GM12875 (cell line): ENCODE data around the gene AGO3.

ENCODE experiments used
- H3K4me3 ChIP-seq: one replicate; pipeline ENCODE4 v1.5.1; 2011; ENCODE audit warnings: low read depth, low read length, control low read depth
- TF ChIP-seq, protein P1 (sequence below): IDR thresholded peaks from 2 replicates; pipeline ENCODE4 v1.5.1; 2011; ENCODE audit warnings: low read depth, mild to moderate bottlenecking, control low read depth, inconsistent platforms, low read length, moderate library complexity, borderline replicate concordance; ENCODE audit not compliant: insufficient read depth

AGO3 gene

DNA sequence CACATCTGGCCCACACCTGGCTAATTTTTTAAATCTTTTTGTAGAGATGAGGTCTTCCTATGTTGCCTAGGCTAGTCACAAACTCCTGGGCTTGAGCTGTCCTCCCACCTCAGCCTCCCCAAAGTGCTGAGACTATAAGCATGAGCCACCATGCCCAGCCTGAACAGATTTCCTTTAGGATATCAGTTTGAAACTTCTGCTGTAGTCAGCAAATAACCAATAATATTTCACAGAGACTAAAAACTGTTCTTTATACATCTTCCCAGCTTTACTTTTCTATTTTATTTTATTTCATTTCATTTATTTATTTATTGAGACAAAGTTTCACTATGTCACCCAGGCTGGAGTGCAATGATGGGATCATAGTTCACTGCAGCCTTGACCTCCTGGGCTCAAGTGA is 123.1 kb downstream of the AGO3 start:
- no peak overlapping the region for H3K4me3 ChIP-seq
- TF ChIP-seq, protein P1, sequence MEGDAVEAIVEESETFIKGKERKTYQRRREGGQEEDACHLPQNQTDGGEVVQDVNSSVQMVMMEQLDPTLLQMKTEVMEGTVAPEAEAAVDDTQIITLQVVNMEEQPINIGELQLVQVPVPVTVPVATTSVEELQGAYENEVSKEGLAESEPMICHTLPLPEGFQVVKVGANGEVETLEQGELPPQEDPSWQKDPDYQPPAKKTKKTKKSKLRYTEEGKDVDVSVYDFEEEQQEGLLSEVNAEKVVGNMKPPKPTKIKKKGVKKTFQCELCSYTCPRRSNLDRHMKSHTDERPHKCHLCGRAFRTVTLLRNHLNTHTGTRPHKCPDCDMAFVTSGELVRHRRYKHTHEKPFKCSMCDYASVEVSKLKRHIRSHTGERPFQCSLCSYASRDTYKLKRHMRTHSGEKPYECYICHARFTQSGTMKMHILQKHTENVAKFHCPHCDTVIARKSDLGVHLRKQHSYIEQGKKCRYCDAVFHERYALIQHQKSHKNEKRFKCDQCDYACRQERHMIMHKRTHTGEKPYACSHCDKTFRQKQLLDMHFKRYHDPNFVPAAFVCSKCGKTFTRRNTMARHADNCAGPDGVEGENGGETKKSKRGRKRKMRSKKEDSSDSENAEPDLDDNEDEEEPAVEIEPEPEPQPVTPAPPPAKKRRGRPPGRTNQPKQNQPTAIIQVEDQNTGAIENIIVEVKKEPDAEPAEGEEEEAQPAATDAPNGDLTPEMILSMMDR: no peak

DNA sequence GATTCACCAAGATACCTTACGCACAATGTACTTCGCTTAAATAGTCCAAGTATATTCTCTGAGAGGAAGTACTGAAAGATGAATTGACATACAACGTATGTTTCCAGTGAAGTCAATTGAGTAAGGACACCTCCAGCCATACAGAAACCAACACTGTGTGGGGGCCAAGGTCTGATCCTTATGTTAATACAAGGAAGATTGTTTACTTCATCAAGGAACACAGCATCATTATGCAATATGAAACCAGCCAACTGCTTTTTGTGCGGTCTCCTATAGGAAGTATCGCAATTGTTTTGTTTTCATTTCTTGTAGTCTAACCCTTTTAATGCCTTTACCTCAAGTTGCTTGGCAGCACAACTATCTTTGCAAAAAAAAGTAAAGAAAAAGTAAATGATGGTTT is 124.8 kb downstream of the AGO3 start:
- TF ChIP-seq, protein P1: no peak

DNA sequence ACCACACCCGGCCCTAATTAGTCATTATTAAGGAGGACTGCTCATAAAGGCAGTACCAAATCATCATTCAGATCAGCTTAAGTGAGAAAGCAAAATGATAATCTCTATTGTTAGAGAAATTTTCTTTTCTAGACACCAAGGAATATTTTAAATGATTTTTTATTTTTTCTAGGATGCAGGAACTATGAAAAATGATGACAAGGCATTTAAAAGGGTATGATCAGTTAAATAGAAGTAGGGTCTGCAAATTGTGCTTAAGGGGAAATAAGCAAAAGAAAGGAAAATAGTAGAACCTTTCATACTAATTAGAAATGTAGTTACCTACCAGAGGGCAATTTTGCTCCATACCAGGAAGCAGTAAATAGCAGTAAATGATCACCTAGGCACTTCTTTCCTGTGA is 131.4 kb downstream of the AGO3 start:
- H3K4me3 ChIP-seq: no peak overlapping the region
- TF ChIP-seq, protein P1: no peak

More for the DNA sequence above, 124.8 kb downstream of the AGO3 start:
- no peak overlapping the region for H3K4me3 ChIP-seq

DNA sequence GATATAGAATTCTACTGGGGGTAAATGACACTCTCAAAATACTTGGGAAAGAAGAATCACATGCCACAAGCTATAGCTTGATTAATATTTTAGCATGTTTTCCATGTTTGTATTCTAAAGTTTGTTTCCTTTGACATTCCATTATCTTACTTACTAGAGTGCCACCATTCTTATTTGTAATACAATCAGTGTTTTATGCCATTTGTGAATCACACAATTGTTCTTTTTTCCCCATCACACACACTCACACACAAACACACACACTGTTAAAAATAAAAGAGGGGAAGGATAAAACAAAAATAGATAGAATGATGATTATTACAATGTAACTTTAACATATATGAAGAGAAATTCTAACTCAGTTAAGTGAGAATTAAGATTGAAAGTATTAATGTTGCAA is 137.0 kb downstream of the AGO3 start:
- no peak overlapping the region for H3K4me3 ChIP-seq
- TF ChIP-seq, protein P1: no peak

DNA sequence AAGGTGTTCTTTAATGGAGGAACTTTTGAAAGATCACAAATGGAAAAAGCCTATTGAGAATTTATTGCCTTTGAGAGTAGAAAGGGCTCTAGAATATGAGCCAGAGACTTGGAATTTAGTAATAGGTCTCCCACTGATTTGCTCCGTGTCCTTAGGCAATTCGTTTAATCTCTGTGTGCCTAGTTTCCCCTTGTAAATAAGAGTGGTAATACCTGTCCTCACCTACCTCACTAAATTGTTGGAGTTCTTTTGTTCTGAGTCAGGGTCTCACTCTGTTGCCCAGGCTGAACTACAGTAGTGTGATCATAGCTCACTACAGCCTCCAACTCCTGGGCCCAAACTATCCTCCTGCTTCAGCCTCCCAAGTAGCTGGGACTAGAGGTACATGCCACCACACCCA is 138.0 kb downstream of the AGO3 start:
- TF ChIP-seq, protein P1: no peak
- no peak overlapping the region for H3K4me3 ChIP-seq

DNA sequence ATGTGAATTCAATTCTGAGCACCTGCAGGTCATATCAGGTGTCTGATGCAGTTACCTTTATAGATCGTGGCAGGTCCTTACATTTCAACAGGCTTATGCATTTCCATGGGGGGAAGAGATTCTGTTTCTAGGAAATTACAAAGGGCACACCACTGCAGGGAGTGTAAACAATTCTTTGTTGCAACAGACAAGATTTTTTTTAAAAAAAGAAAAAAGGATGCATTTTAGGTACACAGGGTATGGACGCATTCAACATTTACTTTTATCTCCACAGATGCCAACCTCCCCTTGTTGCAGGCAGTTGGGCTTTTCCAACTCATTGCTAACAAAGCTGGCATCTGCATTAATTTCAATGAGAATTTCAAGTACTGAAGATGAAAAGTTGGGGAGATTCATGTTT is 139.4 kb downstream of the AGO3 start:
- H3K4me3 ChIP-seq: no peak overlapping the region
- TF ChIP-seq, protein P1: no peak

DNA sequence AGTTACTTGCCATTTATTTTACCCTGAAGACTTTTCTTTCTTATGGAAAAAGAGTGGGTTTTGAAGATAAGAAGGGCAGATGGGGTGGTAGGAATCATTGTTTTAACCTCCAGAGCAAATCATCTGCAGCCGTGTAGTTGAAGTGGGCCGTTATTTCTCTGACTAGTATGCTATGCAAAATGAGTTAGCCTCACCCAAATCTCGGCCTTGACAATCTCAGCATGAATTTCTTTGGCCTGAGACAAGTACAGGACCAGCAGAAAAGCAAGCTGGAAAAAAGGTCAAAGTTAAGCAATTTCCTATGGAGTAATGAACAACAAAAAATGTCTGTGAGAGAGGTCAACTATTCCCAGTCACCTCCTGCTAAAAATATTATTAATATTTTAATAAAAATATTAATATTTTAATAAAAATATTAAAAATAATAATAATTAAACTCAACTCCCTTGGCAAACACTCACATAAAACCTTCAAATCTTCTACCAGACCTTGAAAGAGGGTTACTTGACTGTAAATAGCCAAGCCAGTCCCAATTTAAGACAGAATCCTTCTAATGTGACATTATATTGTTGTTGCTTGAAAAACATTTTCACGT is 146.2 kb downstream of the AGO3 start:
- TF ChIP-seq, protein P1: no peak
- no peak overlapping the region for H3K4me3 ChIP-seq
